Mesendoderm (in vitro differentiated cells): ENCODE data around the gene SYNE2.

Experiments used
- DNase-seq: peaks from one replicate; pipeline ENCODE4 v3.0.0; 2013
- H2AK5ac ChIP-seq: 2 replicates; pipeline ENCODE4 v1.6.1; 2013; ENCODE audit warnings: low read length, inconsistent platforms
- H2BK120ac ChIP-seq: 2 replicates; pipeline ENCODE4 v1.6.1; 2013; ENCODE audit warnings: low read depth, mild to moderate bottlenecking, low read length, moderate library complexity, mixed read lengths
- H2BK15ac ChIP-seq: replicated peaks from 2 replicates; pipeline ENCODE4 v1.6.1; 2013; ENCODE audit warnings: low read depth, mild to moderate bottlenecking, moderate library complexity
- H2BK5ac ChIP-seq: 2 replicates; pipeline ENCODE4 v1.6.1; 2013; ENCODE audit warnings: low read length, inconsistent platforms
- H3K18ac ChIP-seq: 2 replicates; pipeline ENCODE4 v1.6.1; 2013; ENCODE audit warnings: mild to moderate bottlenecking, low read length, mixed read lengths
- H3K23ac ChIP-seq: one replicate; pipeline ENCODE4 v1.6.1; 2013; ENCODE audit warnings: low read length
- H3K27ac ChIP-seq: 2 replicates; pipeline ENCODE4 v1.5.1; 2013; ENCODE audit warnings: low read depth, mild to moderate bottlenecking, inconsistent platforms, low read length, moderate library complexity
- H3K27me3 ChIP-seq: 2 replicates; pipeline ENCODE4 v1.6.1; 2013; ENCODE audit warnings: low read length, control low read depth, mild to moderate bottlenecking, inconsistent platforms; ENCODE audit not compliant: insufficient read depth, poor library complexity
- H3K36me3 ChIP-seq: 2 replicates; pipeline ENCODE4 v1.6.1; 2013; ENCODE audit warnings: low read length, inconsistent platforms; ENCODE audit not compliant: control insufficient read depth, insufficient read depth
- H3K4ac ChIP-seq: one replicate; pipeline ENCODE4 v1.6.1; 2013; ENCODE audit warnings: low read depth, mild to moderate bottlenecking, low read length, moderate library complexity
- H3K4me1 ChIP-seq: 2 replicates; pipeline ENCODE4 v1.6.1; 2013; ENCODE audit warnings: low read depth, low read length, inconsistent platforms; ENCODE audit not compliant: control insufficient read depth
- H3K4me2 ChIP-seq: 2 replicates; pipeline ENCODE4 v1.6.1; 2013; ENCODE audit warnings: low read length
- H3K4me3 ChIP-seq: 2 replicates; pipeline ENCODE4 v1.5.1; 2013; ENCODE audit warnings: mild to moderate bottlenecking, low read length
- H3K56ac ChIP-seq: one replicate; pipeline ENCODE4 v1.6.1; 2013; ENCODE audit warnings: low read length
- H3K79me1 ChIP-seq: 2 replicates; pipeline ENCODE4 v1.6.1; 2013; ENCODE audit warnings: low read length, inconsistent platforms
- H3K79me2 ChIP-seq: 2 replicates; pipeline ENCODE4 v1.6.1; 2013; ENCODE audit warnings: mild to moderate bottlenecking, low read length; ENCODE audit not compliant: control insufficient read depth, insufficient read depth
- H3K9ac ChIP-seq: 2 replicates; pipeline ENCODE4 v1.6.1; 2013; ENCODE audit warnings: low read length, inconsistent platforms
- H4K5ac ChIP-seq: one replicate; pipeline ENCODE4 v1.6.1; 2013; ENCODE audit warnings: low read length
- H4K8ac ChIP-seq: one replicate; pipeline ENCODE4 v1.6.1; 2013; ENCODE audit warnings: low read depth, mild to moderate bottlenecking, control low read depth, low read length, moderate library complexity
- WGBS: extraction: QIAGEN DNeasy Blood & Tissue Kit; methylation state at CpG from one replicate; pipeline ENCODE4 v1.1.7; 2013; ENCODE audit warnings: low lambda C conversion rate, missing lambda C conversion rate; ENCODE audit not compliant: insufficient coverage; ENCODE audit errors: extremely low coverage; 5-methylcytosine and 5-hydroxymethylcytosine counted together

The SYNE2 gene

GRCh38 chr14:64253672-64254071, 400.9 kb downstream of the SYNE2 start:
- no peak overlapping the region for H3K4me3 ChIP-seq
- DNase-seq = no peak
- no peak overlapping the region for H4K5ac ChIP-seq
- H3K27me3 ChIP-seq = no peaks in the 10 kb centered on the region
- H3K9ac ChIP-seq = no peak overlapping the region
- H3K23ac ChIP-seq = no peak overlapping the region
- H3K79me1 ChIP-seq = no peaks in the 10 kb centered on the region
- no peak overlapping the region for H2BK15ac ChIP-seq
- no peak overlapping the region for H3K4me2 ChIP-seq
- H2BK5ac ChIP-seq = no peak overlapping the region
- no peak overlapping the region for H2BK120ac ChIP-seq
- no peaks in the 10 kb centered on the region for H3K36me3 ChIP-seq
- H3K79me2 ChIP-seq = no peaks in the 10 kb centered on the region
- no peak overlapping the region for H3K27ac ChIP-seq
- H3K56ac ChIP-seq = no peak overlapping the region
- H2AK5ac ChIP-seq = no peak overlapping the region
- H3K4ac ChIP-seq = no peak overlapping the region
- H4K8ac ChIP-seq = no peak overlapping the region
- no peak overlapping the region for H3K18ac ChIP-seq
- no CpG with 5 or more reads among the region's 3 CpGs for WGBS
- no peaks in the 10 kb centered on the region for H3K4me1 ChIP-seq

GRCh38 chr14:64255756-64256155, 403.0 kb downstream of the SYNE2 start:
- no peaks in the 10 kb centered on the region for H3K79me2 ChIP-seq
- no peak overlapping the region for H3K4ac ChIP-seq
- no peak for DNase-seq
- no peaks in the 10 kb centered on the region for H3K27me3 ChIP-seq
- H3K56ac ChIP-seq = no peak overlapping the region
- no peak overlapping the region for H3K18ac ChIP-seq
- no peaks in the 10 kb centered on the region for H3K4me1 ChIP-seq
- no peak overlapping the region for H2BK120ac ChIP-seq
- H2AK5ac ChIP-seq = no peak overlapping the region
- no peak overlapping the region for H3K4me3 ChIP-seq
- no peak overlapping the region for H3K27ac ChIP-seq
- H4K8ac ChIP-seq = no peak overlapping the region
- H3K36me3 ChIP-seq = no peaks in the 10 kb centered on the region
- H3K4me2 ChIP-seq = no peak overlapping the region
- no peak overlapping the region for H3K9ac ChIP-seq
- no peaks in the 10 kb centered on the region for H3K79me1 ChIP-seq
- no peak overlapping the region for H2BK5ac ChIP-seq
- no CpG with 5 or more reads among the region's 1 CpG for WGBS
- no peak overlapping the region for H4K5ac ChIP-seq
- H2BK15ac ChIP-seq = no peak overlapping the region
- no peak overlapping the region for H3K23ac ChIP-seq

- no peaks in the 10 kb centered on the region for H3K27me3 ChIP-seq
- H3K79me1 ChIP-seq = no peaks in the 10 kb centered on the region
Observed at GRCh38 chr14:64260418-64260817, 407.6 kb downstream of the SYNE2 start.

GRCh38 chr14:64265222-64265621, 412.4 kb downstream of the SYNE2 start:
- Histone ChIP-seq H3K4me2 (no peak overlapping the region), H3K23ac (no peak overlapping the region), H2BK15ac (no peak overlapping the region), H3K27me3 (no peaks in the 10 kb centered on the region), H3K27ac (no peak overlapping the region), H2BK5ac (no peak overlapping the region), H3K4me3 (no peak overlapping the region), H2AK5ac (no peak overlapping the region), H3K56ac (no peak overlapping the region), H4K5ac (no peak overlapping the region), H4K8ac (no peak overlapping the region), H3K79me1 (no peaks in the 10 kb centered on the region), H3K4me1 (no peaks in the 10 kb centered on the region), H3K18ac (no peak overlapping the region), H3K4ac (no peak overlapping the region), H3K79me2 (no peaks in the 10 kb centered on the region), H2BK120ac (no peak overlapping the region), H3K9ac (no peak overlapping the region), H3K36me3 (no peaks in the 10 kb centered on the region)
- no CpG with 5 or more reads among the region's 1 CpG for WGBS
- no peak for DNase-seq

More at GRCh38 chr14:64260418-64260817, 407.6 kb downstream of the SYNE2 start:
- no peaks in the 10 kb centered on the region for H3K36me3 ChIP-seq
- no peak overlapping the region for H3K23ac ChIP-seq
- H3K4me1 ChIP-seq = no peaks in the 10 kb centered on the region
- no peaks in the 10 kb centered on the region for H3K79me2 ChIP-seq
- H4K8ac ChIP-seq = no peak overlapping the region
- no peak overlapping the region for H3K18ac ChIP-seq
- WGBS = no CpG with 5 or more reads among the region's 21 CpGs
- no peak overlapping the region for H2BK5ac ChIP-seq
- H2BK120ac ChIP-seq = no peak overlapping the region
- no peak overlapping the region for H3K27ac ChIP-seq
- no peak overlapping the region for H3K56ac ChIP-seq
- no peak overlapping the region for H3K4me2 ChIP-seq
- H3K4ac ChIP-seq = no peak overlapping the region
- no peak for DNase-seq
- no peak overlapping the region for H2AK5ac ChIP-seq
- H3K4me3 ChIP-seq = no peak overlapping the region
- H2BK15ac ChIP-seq = no peak overlapping the region
- no peak overlapping the region for H3K9ac ChIP-seq
- H4K5ac ChIP-seq = no peak overlapping the region

GRCh38 chr14:64266239-64266638, 413.4 kb downstream of the SYNE2 start:
- no peak overlapping the region for H4K8ac ChIP-seq
- no peak overlapping the region for H2AK5ac ChIP-seq
- H3K27me3 ChIP-seq = no peaks in the 10 kb centered on the region
- DNase-seq = no peak
- no peak overlapping the region for H3K9ac ChIP-seq
- H3K4me1 ChIP-seq = no peaks in the 10 kb centered on the region
- no peak overlapping the region for H3K4ac ChIP-seq
- no peak overlapping the region for H4K5ac ChIP-seq
- H2BK120ac ChIP-seq = no peak overlapping the region
- no peaks in the 10 kb centered on the region for H3K79me1 ChIP-seq
- no peaks in the 10 kb centered on the region for H3K79me2 ChIP-seq
- no peak overlapping the region for H3K4me3 ChIP-seq
- no peak overlapping the region for H3K23ac ChIP-seq
- no peak overlapping the region for H3K56ac ChIP-seq
- H3K18ac ChIP-seq = no peak overlapping the region
- no peak overlapping the region for H2BK15ac ChIP-seq
- H3K36me3 ChIP-seq = no peaks in the 10 kb centered on the region
- no peak overlapping the region for H2BK5ac ChIP-seq
- H3K4me2 ChIP-seq = no peak overlapping the region
- H3K27ac ChIP-seq = no peak overlapping the region
- no CpG with 5 or more reads among the region's 2 CpGs for WGBS

- no peak overlapping the region for H3K9ac ChIP-seq
- no peak overlapping the region for H3K4me2 ChIP-seq
- no peaks in the 10 kb centered on the region for H3K36me3 ChIP-seq
- H2BK120ac ChIP-seq = no peak overlapping the region
- no peak overlapping the region for H3K4me3 ChIP-seq
- no peak overlapping the region for H2AK5ac ChIP-seq
- no peak overlapping the region for H2BK15ac ChIP-seq
- DNase-seq = no peak
- H4K5ac ChIP-seq = no peak overlapping the region
- H3K56ac ChIP-seq = no peak overlapping the region
- no peak overlapping the region for H2BK5ac ChIP-seq
- no peaks in the 10 kb centered on the region for H3K79me1 ChIP-seq
- H3K27ac ChIP-seq = no peak overlapping the region
- H3K18ac ChIP-seq = no peak overlapping the region
- no peak overlapping the region for H4K8ac ChIP-seq
- H3K23ac ChIP-seq = no peak overlapping the region
- no peaks in the 10 kb centered on the region for H3K79me2 ChIP-seq
- no peaks in the 10 kb centered on the region for H3K27me3 ChIP-seq
- H3K4ac ChIP-seq = no peak overlapping the region
- H3K4me1 ChIP-seq = no peaks in the 10 kb centered on the region
Observed at GRCh38 chr14:64272019-64272418, 419.2 kb downstream of the SYNE2 start.
